ENCODE results near the gene TPRN.

Gene TPRN

GRCh38 chr9:137236936-137237421, 36.4 kb upstream of the TPRN start:
- no peak overlapping the region for H3K4me3 ChIP-seq (ENCODE audit: low read depth, low read length)

- H3K4me3 ChIP-seq (ENCODE audit: low read depth, low read length), result no peak overlapping the region
These were observed 35.8 kb upstream of the TPRN start for GRCh38 chr9:137236238-137236935.

- no peak overlapping the region for H3K4me3 ChIP-seq (ENCODE audit: low read depth, low read length)
These were observed 35.1 kb upstream of the TPRN start for GRCh38 chr9:137235424-137236237.

- no peak overlapping the region for H3K4me3 ChIP-seq (ENCODE audit: low read depth, low read length)
These were observed 34.4 kb upstream of the TPRN start for GRCh38 chr9:137234758-137235423.

DNA sequence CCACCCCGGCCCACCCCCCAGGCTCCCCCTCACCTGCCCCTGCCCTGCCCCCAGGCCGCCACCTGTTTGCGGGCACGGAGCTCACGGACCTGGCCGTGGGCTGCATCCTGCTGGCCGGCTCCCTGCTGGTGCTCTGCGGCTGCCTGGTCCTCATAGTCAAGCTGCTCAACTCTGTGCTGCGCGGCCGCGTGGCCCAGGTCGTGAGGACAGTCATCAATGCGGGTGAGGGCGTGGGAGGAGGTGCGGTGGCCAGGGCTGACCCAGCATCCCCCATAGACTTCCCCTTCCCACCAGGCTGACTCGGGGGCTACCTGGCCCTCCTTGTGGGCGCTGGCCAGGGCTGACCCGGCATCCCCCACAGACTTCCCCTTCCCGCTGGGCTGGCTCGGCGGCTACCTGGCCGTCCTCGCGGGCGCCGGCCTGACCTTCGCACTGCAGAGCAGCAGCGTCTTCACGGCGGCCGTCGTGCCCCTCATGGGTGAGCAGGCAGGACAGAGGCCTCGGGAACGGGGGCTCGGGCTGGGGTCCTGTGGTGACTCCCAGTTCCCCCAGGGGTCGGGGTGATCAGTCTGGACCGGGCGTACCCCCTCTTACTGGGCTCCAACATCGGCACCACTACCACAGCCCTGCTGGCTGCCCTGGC, 33.6 kb upstream of the TPRN start:
- no peak overlapping the region for H3K4me3 ChIP-seq (ENCODE audit: low read depth, low read length)

DNA sequence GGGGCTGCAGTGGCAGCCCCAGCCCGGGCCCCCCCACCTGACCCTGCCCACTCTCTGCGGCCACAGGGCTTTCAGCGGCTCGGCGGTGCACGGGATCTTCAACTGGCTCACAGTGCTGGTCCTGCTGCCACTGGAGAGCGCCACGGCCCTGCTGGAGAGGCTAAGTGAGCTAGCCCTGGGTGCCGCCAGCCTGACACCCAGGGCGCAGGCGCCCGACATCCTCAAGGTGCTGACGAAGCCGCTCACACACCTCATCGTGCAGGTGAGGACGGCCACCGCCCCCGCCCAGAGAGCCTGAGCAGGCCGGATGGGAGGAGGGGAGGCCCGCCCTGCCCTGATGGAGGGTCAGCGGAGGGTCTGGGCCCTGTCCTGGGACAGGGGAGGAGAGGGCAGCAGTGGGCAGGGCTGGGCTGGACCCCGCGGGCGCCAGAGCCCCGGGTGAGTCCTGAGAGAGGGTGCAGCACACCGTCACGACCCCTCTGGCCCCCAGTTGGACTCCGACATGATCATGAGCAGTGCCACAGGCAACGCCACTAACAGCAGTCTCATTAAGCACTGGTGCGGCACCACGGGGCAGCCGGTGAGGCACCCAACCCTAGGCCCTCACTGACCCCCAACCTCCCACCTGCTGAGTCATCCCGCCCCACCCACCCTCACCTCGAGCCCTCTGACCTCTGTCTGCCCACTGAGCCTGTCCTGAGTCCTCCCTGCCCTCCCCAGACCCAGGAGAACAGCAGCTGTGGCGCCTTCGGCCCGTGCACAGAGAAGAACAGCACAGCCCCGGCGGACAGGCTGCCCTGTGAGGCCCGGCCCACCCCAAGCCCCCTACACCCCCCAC, 32.8 kb upstream of the TPRN start:
- no peak overlapping the region for H3K4me3 ChIP-seq (ENCODE audit: low read depth, low read length)

GRCh38 chr9:137232510-137232909, 32.0 kb upstream of the TPRN start:
- no peak overlapping the region for H3K4me3 ChIP-seq (ENCODE audit: low read depth, low read length)

GRCh38 chr9:137232101-137232500, 31.6 kb upstream of the TPRN start:
- no peak overlapping the region for H3K4me3 ChIP-seq (ENCODE audit: low read depth, low read length)

GRCh38 chr9:137231372-137232039, 31.0 kb upstream of the TPRN start:
- H3K4me3 ChIP-seq (ENCODE audit: low read depth, low read length), result no peak overlapping the region

DNA sequence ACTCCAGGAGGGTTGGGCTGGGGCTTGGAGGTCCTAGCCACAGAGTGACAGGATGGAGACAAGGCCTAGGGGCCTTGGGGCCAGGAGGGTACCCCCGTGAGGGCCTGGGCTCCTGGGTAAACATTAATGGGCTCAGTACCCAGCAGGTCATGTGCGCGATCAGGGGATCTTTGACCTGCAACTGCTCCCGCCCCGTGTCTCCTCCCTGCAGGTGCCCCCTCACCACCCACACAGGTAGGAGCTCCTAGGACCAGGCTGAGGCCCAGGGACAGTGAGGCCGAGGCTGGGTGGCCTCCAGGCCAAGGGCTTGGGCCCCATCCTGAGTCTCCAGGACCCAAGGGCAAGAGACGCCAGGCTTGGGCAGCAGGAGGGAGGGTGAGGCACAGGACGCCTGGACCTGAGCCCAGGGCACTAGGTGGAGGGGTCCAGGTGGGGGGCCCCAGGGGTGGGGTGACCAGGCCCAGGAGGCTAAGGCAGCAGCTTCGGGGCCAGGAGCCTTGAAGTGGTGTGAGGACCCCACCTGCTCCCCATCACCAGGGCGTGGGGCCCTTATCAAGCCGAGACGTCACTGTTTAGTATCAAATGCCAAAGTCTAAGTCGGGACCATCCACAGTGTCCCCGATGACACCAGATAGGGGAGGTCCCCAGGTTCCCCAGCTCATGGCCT, 30.3 kb upstream of the TPRN start, which contains the start of gene SLC34A3:
SLC34A3 (plus strand) TSS at position 197 of the 667 bp plus-strand sequence. CDS start 802 bp downstream, outside the sequence.
- no peak within 1 kb of the TSS for H3K4me3 ChIP-seq (ENCODE audit: low read depth, low read length)

- no peak overlapping the region for H3K4me3 ChIP-seq (ENCODE audit: low read depth, low read length)
These were observed 29.6 kb upstream of the TPRN start for GRCh38 chr9:137229903-137230704.

GRCh38 chr9:137228968-137229896, 28.7 kb upstream of the TPRN start:
- no peak overlapping the region for H3K4me3 ChIP-seq (ENCODE audit: low read depth, low read length)

GRCh38 chr9:137228506-137228967, 28.0 kb upstream of the TPRN start:
- H3K4me3 ChIP-seq (ENCODE audit: low read depth, low read length), result no peak overlapping the region

DNA sequence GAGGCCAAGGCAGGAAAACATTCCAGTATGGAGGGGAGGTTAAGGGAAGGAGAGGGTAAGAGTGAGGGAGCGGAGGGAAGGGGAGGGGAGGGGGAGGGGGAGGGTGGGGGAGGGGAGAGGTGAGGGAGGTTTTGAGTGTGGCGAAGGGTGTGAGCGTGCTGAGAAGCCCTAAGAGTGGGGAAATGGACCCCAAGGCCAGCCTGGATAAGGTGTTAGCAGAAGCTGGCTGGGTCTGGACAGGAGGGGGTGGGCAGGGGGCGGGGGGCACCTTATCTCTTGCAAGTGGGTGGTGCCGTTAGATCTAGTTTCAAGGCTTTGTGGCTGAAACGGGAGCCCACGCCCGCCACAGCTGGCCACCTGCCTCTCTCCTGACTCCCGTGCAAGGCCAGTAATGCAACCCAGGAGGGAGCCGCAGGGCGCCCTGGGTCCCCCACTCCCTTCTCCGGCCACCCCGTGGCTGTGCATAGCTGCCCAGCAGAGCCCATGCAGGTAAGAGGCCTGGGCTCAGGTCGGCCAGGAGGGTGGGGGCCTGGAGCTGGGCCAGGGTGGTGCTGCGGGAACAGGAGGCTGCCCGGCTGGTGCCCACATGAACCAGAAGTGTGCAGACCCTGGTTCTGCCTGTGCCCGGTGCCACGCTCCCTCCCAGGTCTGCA, 27.4 kb upstream of the TPRN start:
- no peak overlapping the region for H3K4me3 ChIP-seq (ENCODE audit: low read depth, low read length)

GRCh38 chr9:137227054-137227852, 26.7 kb upstream of the TPRN start, which contains the start of gene RNF224:
Gene RNF224 (plus strand): TSS chr9:137227502. CDS start chr9:137228336, 834 bp downstream.
- no peak within 1 kb of the TSS for H3K4me3 ChIP-seq (ENCODE audit: low read depth, low read length)
